ENCODE measurements around the gene ZNF576.

DNA sequence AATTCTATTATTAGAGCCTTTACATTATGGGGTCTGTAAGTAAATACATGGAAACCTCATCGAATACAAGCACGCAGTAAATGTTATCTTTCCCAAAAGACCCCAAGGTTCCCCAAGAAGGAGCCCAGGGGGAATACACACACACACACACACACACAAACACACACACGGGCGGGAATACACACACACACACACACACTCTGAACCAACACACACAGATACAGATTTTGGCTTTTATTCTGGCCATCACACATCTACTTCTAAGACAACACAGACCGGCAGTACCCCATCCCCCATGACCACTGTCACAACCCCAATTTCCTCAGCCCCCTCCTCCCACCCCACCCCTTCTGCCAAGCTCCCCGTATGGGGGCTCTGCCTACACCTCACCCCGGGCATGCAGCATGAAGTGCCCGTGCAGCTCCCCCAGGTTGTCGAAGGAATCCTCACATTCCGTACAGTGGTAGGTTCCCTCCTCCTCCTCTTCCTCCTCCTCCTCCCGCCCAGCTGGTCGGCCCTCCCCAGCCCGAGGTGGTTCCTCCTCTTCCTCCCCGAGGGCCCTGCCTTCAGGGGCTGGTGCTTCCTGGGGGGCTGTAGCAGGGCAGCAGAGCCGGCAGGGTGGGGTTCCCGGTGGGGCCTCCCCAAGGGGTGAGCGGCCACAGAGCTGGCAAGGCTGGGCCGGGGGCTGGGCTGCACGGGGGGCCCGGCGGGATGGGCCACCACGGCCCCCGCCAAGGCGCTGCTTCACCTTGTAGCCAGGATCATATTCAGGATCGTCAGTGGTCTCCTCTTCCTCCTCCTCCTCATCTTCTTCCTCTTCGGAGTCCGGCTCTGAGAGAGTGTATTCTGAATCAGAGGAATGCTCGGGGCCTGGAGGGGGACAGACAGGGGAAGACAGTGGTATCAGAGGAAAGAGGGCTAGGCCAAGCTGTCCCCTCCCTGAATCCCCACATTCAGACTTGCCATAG is 11.1 kb downstream of the ZNF576 start:
- TF ChIP-seq, protein P1, sequence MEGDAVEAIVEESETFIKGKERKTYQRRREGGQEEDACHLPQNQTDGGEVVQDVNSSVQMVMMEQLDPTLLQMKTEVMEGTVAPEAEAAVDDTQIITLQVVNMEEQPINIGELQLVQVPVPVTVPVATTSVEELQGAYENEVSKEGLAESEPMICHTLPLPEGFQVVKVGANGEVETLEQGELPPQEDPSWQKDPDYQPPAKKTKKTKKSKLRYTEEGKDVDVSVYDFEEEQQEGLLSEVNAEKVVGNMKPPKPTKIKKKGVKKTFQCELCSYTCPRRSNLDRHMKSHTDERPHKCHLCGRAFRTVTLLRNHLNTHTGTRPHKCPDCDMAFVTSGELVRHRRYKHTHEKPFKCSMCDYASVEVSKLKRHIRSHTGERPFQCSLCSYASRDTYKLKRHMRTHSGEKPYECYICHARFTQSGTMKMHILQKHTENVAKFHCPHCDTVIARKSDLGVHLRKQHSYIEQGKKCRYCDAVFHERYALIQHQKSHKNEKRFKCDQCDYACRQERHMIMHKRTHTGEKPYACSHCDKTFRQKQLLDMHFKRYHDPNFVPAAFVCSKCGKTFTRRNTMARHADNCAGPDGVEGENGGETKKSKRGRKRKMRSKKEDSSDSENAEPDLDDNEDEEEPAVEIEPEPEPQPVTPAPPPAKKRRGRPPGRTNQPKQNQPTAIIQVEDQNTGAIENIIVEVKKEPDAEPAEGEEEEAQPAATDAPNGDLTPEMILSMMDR (IDR thresholded peaks at IDR 0.05), result no peak
- no peak for TF ChIP-seq TCF7L2 (IDR thresholded peaks at IDR 0.05; ENCODE audit: low read depth, low read length)
